Activated T-cell treated with anti-CD3 and anti-CD28 coated beads for 24 hours (primary cell): ENCODE data around the gene RPS6KA4.

Experiments
- DNase-seq: peaks from one replicate; pipeline ENCODE4 v3.0.0-alpha.2; 2020; ENCODE audit warnings: low read depth

Gene RPS6KA4

GRCh38 chr11:64367931-64368672 lies 9.1 kb downstream of the RPS6KA4 start:
- DNase-seq, result no peak

GRCh38 chr11:64368673-64369074 lies 9.7 kb downstream of the RPS6KA4 start:
- DNase-seq, result no peak

DNA sequence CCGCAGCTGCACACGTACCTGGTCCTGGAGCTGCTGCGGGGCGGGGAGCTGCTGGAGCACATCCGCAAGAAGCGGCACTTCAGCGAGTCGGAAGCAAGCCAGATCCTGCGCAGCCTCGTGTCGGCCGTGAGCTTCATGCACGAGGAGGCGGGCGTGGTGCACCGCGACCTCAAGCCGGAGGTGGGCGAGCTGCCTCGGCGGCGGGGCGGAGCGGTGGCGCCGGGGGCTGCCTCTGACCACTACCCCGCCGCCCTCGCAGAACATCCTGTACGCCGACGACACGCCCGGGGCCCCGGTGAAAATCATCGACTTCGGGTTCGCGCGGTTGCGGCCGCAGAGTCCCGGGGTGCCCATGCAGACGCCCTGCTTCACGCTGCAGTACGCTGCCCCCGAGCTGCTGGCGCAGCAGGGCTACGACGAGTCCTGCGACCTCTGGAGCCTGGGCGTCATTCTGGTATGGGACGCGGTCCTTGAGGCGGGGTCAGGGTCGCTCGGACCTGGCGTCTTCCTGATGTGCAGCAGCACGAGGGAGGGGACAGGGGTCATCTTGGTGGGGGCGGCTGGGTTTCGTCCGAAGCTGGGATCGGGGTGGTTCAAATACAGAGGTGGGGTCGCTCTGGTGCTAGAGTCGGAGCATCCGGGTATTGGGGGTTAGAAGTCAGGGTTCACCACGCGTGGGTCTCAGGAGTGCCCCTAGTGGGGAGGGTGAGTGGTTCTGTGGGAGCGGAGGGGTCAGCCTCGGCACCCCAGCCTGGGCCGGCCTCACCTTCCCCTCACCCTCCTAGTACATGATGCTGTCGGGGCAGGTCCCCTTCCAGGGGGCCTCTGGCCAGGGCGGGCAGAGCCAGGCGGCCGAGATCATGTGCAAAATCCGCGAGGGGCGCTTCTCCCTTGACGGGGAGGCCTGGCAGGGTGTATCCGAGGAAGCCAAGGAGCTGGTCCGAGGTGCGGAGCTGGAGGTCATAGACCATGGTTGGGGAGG lies 10.8 kb downstream of the RPS6KA4 start:
- no peak for DNase-seq

- DNase-seq, result no peak
These were observed 12.2 kb downstream of the RPS6KA4 start for GRCh38 chr11:64371201-64371600.

DNA sequence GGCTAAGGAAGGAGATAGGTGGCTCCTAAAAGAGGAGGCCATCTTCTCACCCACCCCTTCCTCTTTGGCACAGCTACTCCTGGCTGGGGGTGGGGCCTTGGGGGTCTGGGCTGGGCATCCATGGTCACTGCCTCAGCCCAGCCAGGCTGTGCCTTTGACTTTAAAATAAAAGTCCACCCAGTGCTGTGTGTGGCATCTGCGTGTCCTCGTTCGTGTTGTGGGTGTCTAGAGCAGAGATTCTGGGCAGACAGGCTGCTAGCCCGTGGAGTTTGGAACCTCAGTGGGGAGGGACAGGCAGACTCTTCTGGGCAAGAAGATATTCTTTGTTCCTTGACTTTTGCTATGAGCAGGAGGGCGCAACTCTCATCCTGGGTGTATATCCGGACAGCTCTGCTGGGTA lies 13.1 kb downstream of the RPS6KA4 start:
- no peak for DNase-seq

GRCh38 chr11:64372802-64373597 lies 14.0 kb downstream of the RPS6KA4 start:
- DNase-seq, result no peak

DNA sequence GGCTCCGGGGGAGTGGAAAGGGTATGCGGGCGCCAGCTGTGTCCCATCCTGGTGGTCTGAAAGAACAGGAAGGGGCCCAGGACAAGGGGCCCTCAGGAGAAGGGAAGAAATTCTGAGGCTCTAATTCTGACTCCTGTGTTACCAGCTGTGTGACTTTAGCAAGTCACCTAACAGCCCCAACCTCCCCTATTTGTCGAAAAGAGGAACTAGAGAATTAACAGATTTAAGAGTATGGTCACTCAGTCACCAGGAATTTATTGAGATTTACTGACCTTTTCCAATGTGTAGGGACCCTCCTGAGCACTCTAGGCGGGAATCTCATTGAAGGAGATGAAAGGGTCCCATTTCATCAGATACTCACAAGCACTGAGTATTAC lies 14.6 kb downstream of the RPS6KA4 start:
- DNase-seq, result no peak

DNA sequence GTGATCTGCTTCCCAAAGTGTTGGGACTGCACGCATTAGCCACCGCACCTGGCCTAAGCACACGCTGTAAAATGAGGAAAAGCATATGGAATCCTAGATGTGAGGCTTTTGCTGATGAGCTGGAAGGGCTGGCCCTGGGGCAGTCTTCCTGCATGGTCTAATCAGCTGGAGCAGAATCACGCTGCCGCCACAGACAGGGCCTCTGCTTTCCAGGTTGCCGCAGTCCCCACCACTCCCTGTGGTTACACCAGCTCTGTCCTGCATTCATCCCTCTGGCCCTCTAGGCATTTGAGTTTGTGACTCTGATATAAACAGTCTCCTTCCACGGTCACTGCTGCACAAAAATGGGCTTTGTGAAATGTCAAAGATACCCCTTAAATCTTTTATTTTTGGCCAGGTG lies 17.1 kb downstream of the RPS6KA4 start:
- DNase-seq, result no peak

DNA sequence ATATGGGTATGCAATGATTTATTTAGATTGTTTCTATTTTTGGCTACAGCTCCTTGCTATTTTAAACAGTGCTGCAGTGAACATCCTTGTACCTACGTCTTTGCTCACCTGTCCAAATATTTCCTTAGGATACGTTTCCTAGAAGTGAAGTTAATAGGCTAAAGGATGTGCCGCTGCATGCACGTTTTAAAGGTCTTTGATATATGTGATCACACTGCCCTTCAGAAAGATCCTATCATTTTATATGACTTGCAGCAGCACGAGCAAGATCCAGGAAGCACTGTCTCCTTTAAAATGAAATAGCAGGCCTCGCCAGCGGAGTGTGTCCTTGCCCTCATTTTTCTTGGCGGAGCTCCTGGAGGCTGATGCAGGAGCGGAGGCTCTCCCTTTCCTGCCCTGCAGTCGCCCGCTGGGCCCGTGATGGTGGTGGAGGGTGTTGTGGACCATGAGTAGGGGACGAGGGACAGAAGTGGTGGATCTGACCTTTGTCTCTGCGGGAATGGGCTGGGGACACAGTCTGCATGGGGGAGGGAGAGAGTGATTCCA lies 19.4 kb downstream of the RPS6KA4 start:
- no peak for DNase-seq

DNA sequence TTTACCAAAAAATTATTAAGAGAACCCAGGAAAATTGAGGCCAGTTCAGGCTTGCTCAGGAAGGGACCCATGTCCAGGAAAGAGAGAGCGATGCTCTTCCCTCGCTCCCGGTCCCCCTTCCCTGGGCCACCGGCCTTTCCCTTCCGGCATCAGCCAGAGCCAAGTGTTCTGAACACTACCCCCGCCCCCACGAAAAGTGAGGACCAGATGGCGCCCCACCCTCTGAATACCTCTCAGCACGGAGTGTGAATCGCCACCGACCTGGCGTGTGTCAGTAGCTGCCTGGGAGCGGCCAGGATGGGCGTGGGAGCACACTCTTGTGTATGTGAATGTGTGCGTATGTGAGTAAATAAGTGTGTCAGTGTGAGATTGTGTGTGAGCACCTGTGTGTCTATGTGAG lies 20.2 kb downstream of the RPS6KA4 start:
- DNase-seq, result no peak

DNA sequence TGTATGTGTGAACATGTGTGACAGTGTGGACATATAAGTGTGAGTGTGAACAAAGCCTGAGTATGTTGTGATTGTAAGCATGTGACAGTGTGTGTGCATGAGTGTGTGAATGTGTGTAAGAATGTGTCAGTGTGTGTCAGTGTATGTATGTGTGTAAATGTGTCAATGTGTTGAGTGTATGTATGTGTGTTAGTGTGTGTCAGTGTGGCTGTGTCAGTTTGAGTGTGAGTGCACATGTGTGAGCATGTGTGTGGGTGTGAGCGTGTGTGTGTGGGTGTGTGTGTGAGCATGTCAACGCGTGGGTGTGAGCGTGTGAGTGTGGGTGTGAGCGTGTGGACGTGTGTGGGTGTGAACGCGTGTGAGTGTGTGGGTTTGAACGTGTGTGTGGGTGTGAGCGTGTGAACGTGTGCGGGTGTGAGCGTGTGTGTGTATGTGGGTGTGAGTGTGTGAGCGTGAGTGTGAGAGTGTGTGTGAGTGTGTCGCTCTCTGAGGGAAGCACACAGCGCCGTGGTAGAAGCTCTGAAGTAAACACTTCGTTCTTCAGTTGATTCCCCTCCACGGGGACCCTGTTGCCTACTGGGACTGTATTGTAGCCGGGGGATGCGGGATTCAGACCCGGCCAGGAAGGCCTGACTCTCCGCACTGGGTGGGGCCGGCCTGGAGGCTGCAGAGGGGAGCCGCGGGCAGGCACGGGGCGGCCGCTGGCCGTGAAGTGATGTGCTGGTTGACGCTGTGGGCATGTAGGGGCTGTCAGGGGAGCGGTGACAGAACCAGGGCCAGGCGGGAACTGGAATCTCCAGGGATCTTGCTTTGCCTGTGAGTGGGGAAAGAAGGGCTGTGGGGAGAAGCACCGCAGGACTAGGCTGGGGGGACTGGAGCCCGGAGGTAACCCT lies 21.1 kb downstream of the RPS6KA4 start:
- no peak for DNase-seq

- no peak for DNase-seq
These were observed 22.4 kb downstream of the RPS6KA4 start for GRCh38 chr11:64381350-64381749.

- no peak for DNase-seq
These were observed 23.1 kb downstream of the RPS6KA4 start for GRCh38 chr11:64382047-64382446.

DNA sequence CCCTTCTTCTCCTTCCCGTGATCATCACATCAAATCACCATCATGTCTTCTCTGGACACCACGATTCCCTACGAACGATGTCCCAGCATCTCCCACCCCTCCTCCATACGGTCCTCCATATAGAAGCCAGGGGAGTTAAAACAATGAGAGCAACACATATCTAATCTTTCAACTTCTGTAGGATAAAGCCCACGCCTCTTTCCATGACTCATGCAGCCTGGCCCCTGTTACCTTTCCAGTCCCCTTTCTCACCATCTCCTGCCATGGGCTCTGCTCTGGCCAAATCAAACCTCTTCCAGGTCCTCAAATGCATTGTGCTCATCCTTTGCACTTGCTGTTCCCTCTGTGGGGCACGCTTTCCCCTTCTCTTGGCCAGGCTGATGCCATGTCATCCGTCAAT lies 23.6 kb downstream of the RPS6KA4 start:
- DNase-seq, result no peak

GRCh38 chr11:64383580-64383979 lies 24.6 kb downstream of the RPS6KA4 start:
- DNase-seq, result no peak

- DNase-seq, result no peak
These were observed 25.2 kb downstream of the RPS6KA4 start for GRCh38 chr11:64384028-64384737.

- DNase-seq, result no peak
These were observed 26.3 kb downstream of the RPS6KA4 start for GRCh38 chr11:64384981-64385944.

DNA sequence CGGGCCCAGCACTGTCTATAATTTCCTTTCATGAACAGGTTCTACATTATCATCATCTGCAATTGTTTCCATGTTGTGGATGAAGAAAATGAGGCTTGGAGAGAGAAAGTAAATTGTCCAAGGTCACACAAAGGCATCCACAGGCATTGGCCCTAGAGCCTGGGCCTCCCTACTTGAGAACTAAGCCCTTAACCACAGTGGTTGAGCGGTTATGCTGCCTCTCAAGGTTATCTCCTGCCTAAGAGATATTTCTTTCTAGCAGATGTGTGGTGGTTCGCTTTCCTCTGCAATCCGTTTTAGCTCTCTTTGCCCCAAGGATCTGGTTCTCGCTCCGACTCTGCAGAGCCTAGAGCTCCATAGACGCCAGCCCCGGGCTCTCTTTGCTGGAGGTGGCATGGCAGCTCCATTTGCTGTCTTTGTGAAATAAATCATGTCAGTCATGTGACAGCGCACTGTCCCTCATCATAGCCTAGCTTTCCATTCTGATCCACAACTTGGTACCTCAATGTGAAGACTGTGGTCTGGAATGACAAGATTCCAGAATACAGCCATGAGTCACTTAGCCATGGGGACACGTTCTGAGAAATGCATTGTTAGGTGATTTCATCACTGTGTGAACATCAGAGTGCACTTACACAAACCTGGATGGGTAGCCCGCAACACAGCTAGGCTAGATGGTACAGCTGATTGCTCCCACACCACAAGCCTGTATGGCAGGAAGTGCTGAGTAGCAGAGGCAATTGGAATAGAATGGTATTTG lies 27.2 kb downstream of the RPS6KA4 start:
- DNase-seq, result no peak
